Adipocyte (in vitro differentiated cells): Measurements from ENCODE around the gene CFAP99.
"Not testable (repeated sequence)": the region's sequence is repeated elsewhere in the genome, so short reads cannot be mapped to it uniquely, and the experiment has no call there.

Experiments
- DNase-seq: peaks from one replicate; pipeline ENCODE4 v3.0.0-alpha.2; 2015; ENCODE audit warnings: low read depth
- H3K27me3 ChIP-seq: replicated peaks from 2 replicates; pipeline ENCODE4 v1.7.0; 2013; ENCODE audit warnings: mild to moderate bottlenecking, low read length, moderate library complexity; ENCODE audit not compliant: control insufficient read depth, insufficient read depth
- H3K36me3 ChIP-seq: 2 replicates; pipeline ENCODE4 v1.7.0; 2013; ENCODE audit warnings: low read length, mild to moderate bottlenecking, moderate library complexity; ENCODE audit not compliant: control insufficient read depth, insufficient read depth, severe bottlenecking
- H3K4me1 ChIP-seq: 2 replicates; pipeline ENCODE4 v1.7.0; 2013; ENCODE audit warnings: mild to moderate bottlenecking, low read length, moderate library complexity; ENCODE audit not compliant: control insufficient read depth, insufficient read depth
- H3K4me3 ChIP-seq: 2 replicates; pipeline ENCODE4 v1.7.0; 2013; ENCODE audit warnings: mild to moderate bottlenecking, low read length, moderate library complexity
- H3K9ac ChIP-seq: 2 replicates; pipeline ENCODE4 v1.7.0; 2013; ENCODE audit warnings: mild to moderate bottlenecking, low read length, moderate library complexity
- H3K9me3 ChIP-seq: 2 replicates; pipeline ENCODE4 v1.7.0; 2013; ENCODE audit warnings: mild to moderate bottlenecking, low read length, moderate library complexity; ENCODE audit not compliant: control insufficient read depth

Gene CFAP99

DNA sequence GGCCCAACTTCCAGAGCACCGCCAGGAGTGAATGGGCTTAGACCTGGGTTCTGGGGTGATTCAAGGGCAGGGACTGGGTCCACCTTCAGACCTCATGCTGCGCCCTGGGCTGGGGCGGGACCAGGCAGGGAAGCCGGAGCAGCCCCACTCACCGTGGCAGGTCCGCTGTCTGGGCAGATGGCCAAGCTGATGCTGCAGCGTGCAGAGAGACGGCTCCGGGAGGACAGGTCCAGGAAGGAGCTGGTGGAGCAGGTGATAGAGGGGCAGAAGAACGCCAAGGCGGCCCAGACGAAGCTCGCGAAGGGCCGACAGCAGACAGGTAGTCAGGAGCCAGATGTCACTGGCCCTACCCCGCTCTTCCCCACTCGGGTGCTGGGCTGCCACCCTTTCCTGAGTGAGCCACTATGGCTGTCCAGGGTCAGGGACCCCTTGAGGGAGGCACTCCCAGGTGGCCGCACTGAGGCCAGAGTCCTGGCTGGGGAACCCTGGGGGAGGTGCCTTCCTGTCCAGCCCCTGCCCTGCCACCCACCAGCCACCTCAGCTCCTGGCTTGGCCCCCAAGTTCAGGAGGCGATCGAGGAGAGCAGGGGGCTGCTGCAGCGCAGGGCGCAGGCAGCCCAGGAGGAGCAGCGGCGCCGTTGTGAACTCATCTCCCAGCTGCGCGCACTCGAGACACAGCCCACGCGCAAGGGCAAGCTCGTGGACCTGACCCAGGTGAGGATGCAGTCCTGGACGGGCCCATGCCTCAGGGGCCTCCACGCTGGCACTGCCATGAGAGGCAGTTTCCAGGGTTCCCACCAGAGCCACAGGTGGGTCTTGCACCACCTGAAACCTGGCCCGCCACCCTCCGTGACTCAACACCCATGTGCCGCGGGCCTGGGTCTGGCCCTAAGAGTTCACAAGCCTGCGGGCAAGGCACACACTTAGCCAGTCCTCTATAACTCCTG, 40.1 kb downstream of the CFAP99 start:
- Histone ChIP-seq H3K9ac (no peak overlapping the region), H3K4me1 (no peaks in the 10 kb centered on the region), H3K36me3 (no peaks in the 10 kb centered on the region), H3K9me3 (no peaks in the 10 kb centered on the region), H3K27me3 (peaks cover 9% of the 10 kb centered on the region), H3K4me3 (no peak overlapping the region)
- no peak for DNase-seq

DNA sequence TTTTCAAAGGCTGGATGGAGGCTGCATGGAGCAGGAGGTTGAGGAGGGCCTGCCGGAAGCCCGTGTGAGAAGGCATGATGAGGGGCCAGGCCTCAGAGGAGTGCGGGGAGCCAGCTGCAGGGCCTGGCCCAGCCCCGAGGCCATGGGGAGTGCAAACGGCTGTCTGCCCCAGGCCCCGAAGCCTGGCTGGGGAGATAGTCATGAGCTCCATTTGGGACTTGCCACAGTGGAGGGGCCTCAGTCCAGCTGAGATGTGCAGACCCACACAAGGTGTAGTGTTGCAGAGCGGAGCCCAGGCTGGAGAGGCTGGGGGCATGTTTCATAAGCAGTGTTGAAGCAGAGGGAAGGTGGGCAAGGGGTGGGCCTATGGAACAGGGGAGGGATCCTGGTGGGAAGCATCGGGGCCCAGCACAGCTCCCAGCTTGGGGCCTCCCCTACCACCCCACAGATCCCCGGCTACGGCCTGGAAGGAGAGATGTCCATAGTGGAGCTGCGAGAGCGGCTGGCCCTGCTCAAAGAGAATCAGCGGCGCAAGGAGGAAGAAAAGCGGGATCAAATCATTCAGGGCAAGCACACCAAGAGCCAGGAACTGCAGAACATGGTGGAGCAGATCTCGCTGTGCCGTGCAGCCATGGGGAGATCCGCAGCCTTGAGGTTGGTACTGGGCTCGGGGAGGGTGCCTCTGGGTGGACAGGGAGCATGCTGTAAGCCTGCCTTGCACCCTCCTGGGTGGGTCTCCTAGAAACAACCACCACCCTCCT, 41.0 kb downstream of the CFAP99 start:
- Histone ChIP-seq H3K9ac (no peak overlapping the region), H3K36me3 (no peaks in the 10 kb centered on the region), H3K4me1 (no peaks in the 10 kb centered on the region), H3K4me3 (no peak overlapping the region), H3K27me3 (peaks cover 9% of the 10 kb centered on the region), H3K9me3 (no peaks in the 10 kb centered on the region)
- DNase-seq: no peak

DNA sequence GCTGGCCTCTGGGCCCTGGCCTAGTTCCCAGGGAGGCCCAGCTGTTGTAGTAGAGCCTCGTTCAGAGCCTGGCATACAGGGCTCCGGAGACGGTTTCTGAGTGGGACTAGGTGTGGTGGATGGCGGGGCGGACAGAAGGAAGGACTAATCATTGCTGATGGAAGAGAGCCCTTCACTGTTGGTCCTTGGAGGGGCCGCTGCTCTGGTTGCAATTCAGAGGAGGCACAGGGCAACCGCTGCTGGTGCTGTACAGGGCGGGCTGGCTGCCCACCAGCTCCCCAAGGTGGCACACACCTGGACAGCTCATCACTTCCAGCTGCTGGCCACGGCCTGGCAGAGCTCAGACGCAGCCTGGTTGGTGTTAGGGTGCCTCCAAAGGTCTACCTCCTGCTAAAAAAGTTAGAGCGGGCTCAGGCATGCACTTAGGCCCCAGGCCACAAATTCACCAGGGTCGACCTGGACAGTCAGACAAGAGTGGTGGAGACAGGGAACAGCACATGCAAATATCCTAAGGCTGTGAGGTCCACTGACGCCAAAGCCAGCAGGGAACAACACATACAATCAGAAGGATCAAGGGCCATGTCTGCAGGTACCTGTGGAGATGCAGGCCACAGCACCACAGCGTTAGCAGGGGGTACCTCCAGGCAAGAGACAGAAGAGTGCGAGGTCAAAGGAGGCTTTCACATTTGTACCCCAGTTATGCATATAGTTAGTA, 42.6 kb downstream of the CFAP99 start:
- Histone ChIP-seq H3K27me3 (peaks cover 9% of the 10 kb centered on the region), H3K9me3 (no peaks in the 10 kb centered on the region), H3K9ac (no peak overlapping the region), H3K36me3 (no peaks in the 10 kb centered on the region), H3K4me3 (no peak overlapping the region), H3K4me1 (no peaks in the 10 kb centered on the region)
- no peak for DNase-seq

DNA sequence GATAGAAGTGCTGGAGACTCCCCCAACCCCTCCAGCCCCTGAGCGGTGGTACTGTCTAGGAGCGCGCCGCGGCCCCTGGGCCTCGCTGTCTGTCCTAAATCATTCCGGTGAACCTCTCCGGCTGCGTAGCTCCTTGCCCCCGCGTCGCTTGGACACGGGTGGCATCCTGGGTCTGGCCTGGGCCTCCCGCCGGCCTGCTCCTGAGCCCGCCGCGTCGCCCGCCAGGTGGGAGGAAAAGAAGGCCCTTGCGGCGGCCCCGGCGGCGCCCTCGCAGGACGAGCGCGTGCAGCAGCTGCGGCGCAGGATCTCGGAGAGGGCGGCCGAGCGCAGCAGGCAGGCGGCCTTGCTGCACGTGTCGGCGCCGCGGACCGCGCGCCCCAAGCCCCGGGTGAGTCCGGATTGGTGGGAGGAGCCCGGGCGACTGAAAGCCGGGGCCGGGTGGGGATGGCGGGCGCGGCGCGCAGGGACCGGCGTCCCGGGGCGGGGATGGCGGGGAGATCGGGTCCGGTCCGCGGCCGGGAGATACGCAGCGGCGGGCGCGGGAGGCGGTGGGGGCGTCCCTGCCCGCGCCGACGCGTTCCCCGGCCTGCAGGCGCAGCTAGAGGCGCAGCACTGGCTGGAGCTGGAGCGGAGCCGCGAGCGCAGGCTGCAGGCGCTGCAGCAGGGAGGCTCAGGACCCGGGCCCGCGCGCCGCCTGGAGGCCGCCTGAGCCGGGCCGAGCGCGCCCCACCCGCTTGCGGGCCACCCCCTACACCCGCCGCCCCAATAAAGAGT, 43.6 kb downstream of the CFAP99 start:
- Histone ChIP-seq H3K9ac (peak overlapping the region; percentile 70), H3K4me3 (peak overlapping the region; percentile 68), H3K27me3 (peaks cover 9% of the 10 kb centered on the region), H3K9me3 (no peaks in the 10 kb centered on the region), H3K4me1 (no peaks in the 10 kb centered on the region), H3K36me3 (no peaks in the 10 kb centered on the region)
- DNase-seq: peak; percentile 92

DNA sequence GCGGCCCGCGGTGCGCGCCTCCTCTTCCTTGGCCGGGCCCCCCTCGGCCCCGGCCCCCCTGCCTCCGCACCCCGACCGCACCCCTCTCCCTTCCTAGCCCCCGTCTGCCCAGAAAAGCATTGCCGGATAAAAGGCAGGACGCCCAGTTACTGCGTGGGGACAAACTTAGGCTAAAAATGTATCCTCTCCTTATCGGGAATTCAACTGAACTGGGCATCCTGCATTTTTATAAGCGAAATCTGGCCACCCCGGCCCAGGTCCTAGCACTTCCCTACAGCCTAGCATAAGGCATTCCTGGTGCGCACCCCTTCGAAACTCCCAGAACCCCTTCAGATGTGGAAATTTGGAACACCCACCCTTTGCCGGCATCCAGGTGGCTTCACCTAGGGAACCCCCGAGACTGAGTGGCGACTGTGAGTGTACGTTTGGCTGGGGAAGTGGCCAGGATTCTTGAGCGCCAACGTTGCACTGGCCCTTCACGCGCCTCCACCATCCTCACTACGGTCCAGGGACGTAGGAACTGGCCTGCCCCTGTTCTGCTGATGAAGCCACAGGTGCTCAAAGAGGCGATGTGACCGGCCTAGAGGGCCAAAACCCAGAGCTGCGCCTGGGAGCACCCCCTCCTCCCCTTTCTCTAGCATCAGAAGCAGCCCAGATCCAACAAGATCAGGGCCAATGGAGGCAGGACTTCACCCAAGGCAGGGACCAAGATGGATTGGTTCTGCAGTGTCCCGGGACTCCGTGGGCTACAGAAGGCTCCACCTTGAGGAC, 44.4 kb downstream of the CFAP99 start:
- peak overlapping the region; percentile 68 for H3K4me3 ChIP-seq
- H3K36me3 ChIP-seq: no peaks in the 10 kb centered on the region
- no peaks in the 10 kb centered on the region for H3K9me3 ChIP-seq
- H3K4me1 ChIP-seq: peaks cover 5% of the 10 kb centered on the region
- DNase-seq: no peak
- peaks cover 9% of the 10 kb centered on the region for H3K27me3 ChIP-seq
- H3K9ac ChIP-seq: peak overlapping the region; percentile 22

DNA sequence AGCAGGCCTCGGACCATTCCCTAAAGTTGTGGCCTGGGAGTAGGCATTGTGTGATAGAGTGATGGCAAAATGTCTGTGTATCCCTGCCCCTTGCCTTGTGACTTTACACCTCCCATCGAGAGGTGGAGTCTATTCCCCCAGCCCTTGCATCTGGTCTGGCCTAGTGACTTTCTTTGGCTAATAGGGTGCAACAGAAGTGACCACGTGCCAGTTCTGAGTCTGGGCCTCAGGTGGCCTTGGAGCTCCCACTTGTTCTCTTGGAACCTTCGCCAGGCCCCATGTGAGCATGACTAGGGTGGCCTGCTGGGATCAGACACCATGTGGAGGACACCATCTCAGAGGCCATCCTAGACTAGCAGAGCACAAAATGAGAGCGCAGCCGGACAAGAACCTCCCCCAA, 46.3 kb downstream of the CFAP99 start:
- Histone ChIP-seq H3K4me1 (peaks cover 7% of the 10 kb centered on the region), H3K27me3 (peaks cover 4% of the 10 kb centered on the region), H3K9ac (no peak overlapping the region), H3K4me3 (no peak overlapping the region), H3K36me3 (no peaks in the 10 kb centered on the region), H3K9me3 (no peaks in the 10 kb centered on the region)
- DNase-seq: no peak

DNA sequence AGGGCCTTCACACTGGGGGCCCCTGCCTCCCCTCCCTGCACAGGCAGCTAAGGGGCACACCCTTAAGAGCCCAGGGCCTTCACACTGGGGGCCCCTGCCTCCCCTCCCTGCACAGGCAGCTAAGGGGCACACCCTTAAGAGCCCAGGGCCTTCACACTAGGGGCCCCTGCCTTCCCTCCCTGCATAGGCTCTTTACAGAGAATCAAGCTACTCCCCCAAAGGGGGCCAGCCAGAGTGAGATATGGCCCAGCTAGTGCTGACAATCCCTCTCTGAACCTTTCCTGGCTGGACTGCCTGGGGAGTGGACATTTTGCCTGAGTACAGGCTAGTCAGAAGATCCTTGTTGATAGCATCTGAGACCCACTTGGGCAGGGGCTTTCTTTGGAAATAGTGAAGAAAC, 46.8 kb downstream of the CFAP99 start:
- peaks cover 12% of the 10 kb centered on the region for H3K4me1 ChIP-seq
- not testable (repeated sequence) for H3K9ac ChIP-seq, DNase-seq, H3K4me3 ChIP-seq, H3K9me3 ChIP-seq, H3K27me3 ChIP-seq, H3K36me3 ChIP-seq

DNA sequence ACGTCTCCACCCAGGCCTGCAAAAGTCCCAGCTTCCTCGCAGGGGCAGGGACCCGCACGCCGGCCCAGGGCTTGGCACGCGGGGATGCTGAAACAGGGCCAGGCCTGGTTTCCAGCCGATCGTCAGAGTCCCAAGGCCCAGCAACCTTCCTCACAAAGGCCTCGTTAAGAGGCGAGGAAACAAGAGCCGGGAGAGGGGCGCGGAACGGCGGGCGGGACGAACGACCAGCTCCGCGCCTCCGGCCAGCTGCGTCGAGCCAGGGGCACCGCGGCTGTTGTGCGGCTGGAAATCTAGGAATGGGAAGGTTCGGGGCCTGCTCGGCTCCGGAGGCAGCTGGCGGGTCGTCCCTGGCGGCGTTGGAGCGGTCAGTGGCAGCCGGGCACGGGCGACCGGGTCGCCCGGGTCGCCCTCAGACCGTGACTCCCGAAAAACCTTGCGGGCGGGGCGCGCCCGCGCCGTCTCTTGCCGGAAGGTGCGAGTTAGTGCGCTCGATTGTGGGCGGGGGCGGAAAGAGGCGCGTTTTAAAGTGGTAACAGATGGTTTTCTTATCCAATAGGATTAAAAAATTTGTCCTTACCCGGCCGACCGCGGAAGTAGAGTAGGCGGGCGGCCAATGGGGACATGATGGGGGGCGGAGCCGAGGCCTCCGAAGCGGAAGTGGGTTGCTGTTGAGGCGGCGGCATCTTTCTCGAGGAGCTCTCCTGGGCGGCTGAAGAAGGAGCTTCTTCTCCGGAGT, 49.9 kb downstream of the CFAP99 start, which contains the start of gene RNF4:
Gene RNF4, plus strand, starts transcription at position 651 of the 736 bp plus-strand sequence. CDS start 21,388 bp downstream, outside the sequence.
- Histone ChIP-seq H3K36me3 (peaks cover 9% of the 10 kb centered on the region), H3K4me3 (peak within 1 kb of the TSS; percentile 90), H3K27me3 (no peaks in the 10 kb centered on the region), H3K4me1 (peaks cover 20% of the 10 kb centered on the region), H3K9ac (peak within 1 kb of the TSS; percentile 94), H3K9me3 (peaks cover 5% of the 10 kb centered on the region)
- peak; percentile 98 for DNase-seq

DNA sequence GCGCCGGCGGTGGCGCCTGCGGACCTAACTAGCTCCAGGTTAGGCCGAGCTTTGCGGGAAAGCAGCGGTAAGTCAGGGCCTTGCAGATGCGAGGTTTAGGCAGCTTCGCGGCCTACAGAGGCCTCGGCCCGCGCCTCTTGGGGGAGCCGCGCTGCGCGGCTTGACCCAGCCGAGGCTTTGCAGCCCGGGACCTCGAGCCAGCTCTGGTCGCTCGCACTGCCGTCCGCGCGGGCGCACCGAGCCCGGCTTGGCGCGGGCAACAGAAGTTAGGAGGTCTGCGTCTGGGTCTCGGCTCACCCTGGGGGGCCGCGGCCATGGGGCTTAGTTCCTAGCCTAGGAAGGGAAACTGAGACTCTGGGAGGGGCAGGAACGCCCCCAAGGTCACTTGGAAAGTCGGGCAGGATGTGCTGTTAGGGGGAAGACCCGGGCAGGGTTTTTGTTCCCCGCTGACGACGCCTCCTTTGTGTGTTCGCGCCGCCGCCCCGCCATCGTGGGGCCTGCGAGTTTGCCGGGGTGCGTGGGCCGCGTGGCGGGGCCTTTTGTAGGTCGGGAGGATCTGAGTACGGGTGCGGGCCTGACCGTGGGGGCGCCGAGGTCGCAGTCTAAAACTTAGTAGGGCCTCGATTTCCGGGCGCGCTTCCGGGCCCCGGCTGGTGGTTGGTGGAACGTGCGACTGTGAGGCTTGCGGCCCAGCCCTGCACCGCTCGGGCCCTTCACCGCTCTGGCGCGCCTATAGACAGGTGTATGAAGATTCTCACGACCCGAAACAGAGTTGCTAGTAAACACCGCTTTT, 50.6 kb downstream of the CFAP99 start:
- peak; percentile 76 for DNase-seq
- peaks cover 20% of the 10 kb centered on the region for H3K4me1 ChIP-seq
- peak overlapping the region; percentile 94 for H3K9ac ChIP-seq
- H3K4me3 ChIP-seq: peak overlapping the region; percentile 90
- H3K27me3 ChIP-seq: no peaks in the 10 kb centered on the region
- H3K36me3 ChIP-seq: peaks cover 9% of the 10 kb centered on the region
- H3K9me3 ChIP-seq: peaks cover 5% of the 10 kb centered on the region
